Muscle of leg (tissue), 11 donors: ENCODE data around the gene EYS. TPM values are rescaled to one million over a fixed set of nuclear protein-coding genes. Genes with fewer than 3 reads are reported as not detected.

ENCODE experiments used
- DNase-seq: peaks from one replicate; pipeline ENCODE4 v3.0.0; 2013
- H3K27ac ChIP-seq: one replicate; pipeline ENCODE4 v1.5.1; 2013; ENCODE audit warnings: mild to moderate bottlenecking, low read length, control low read depth
- H3K27me3 ChIP-seq: one replicate; pipeline ENCODE4 v1.6.1; 2013; ENCODE audit warnings: low read length; ENCODE audit not compliant: control insufficient read depth, insufficient read depth
- H3K36me3 ChIP-seq: one replicate; pipeline ENCODE4 v1.6.1; 2013; ENCODE audit warnings: low read length; ENCODE audit not compliant: control insufficient read depth, insufficient read depth
- H3K4me1 ChIP-seq: one replicate; pipeline ENCODE4 v1.6.1; 2013; ENCODE audit warnings: low read length; ENCODE audit not compliant: control insufficient read depth, insufficient read depth
- H3K4me3 ChIP-seq: one replicate; pipeline ENCODE4 v1.5.1; 2013; ENCODE audit warnings: low read length, control low read depth
- H3K9me3 ChIP-seq: replicated peaks from 2 replicates; pipeline ENCODE4 v1.6.1; 2013; ENCODE audit warnings: low read depth, low read length; ENCODE audit not compliant: control insufficient read depth
- WGBS: methylation state at CpG from one replicate; pipeline ENCODE4 v1.1.5; 2013; ENCODE audit warnings: missing lambda C conversion rate; ENCODE audit not compliant: insufficient coverage; 5-methylcytosine and 5-hydroxymethylcytosine counted together
- polyA plus RNA-seq, 8 donors: library from polyadenylated mRNA; unstranded; fragments of 120-200 nt; gene quantifications; one replicate each; pipeline versions ENCODE4 v1.2.1 to v1.2.3, GENCODE V29; 2013; ENCODE audit warnings: inconsistent platforms in 1 of 8, low replicate concordance in 1 of 8; ENCODE audit not compliant: insufficient read length in 8 of 8, insufficient read depth in 1 of 8
- total RNA-seq: library from RNA; stranded (reverse); fragments of 120-200 nt; gene quantifications from one replicate; pipeline ENCODE4 v1.2.4, GENCODE V29; 2013

The EYS gene
- total and polyA plus RNA-seq, 9 donors, result 0.24 to 1.1 (median 0.66) TPM

GRCh38 chr6:63716169-63716568 is 1990.9 kb downstream of the EYS start:
- no peak overlapping the region for H3K27ac ChIP-seq
- 100% methylated on average over 1 of the region's 2 CpGs for WGBS
- H3K27me3 ChIP-seq, result no peaks in the 10 kb centered on the region
- peaks cover 22% of the 10 kb centered on the region for H3K36me3 ChIP-seq
- H3K4me3 ChIP-seq, result no peak overlapping the region
- H3K4me1 ChIP-seq, result no peaks in the 10 kb centered on the region
- H3K9me3 ChIP-seq, result no peaks in the 10 kb centered on the region
- DNase-seq, result no peak

GRCh38 chr6:63714091-63714490 is 1992.9 kb downstream of the EYS start:
- H3K4me1 ChIP-seq, result no peaks in the 10 kb centered on the region
- H3K27me3 ChIP-seq, result no peaks in the 10 kb centered on the region
- DNase-seq, result no peak
- peaks cover 28% of the 10 kb centered on the region for H3K36me3 ChIP-seq
- no peak overlapping the region for H3K27ac ChIP-seq
- no peak overlapping the region for H3K4me3 ChIP-seq
- H3K9me3 ChIP-seq, result no peaks in the 10 kb centered on the region

- no peak overlapping the region for H3K4me3 ChIP-seq
- no peak for DNase-seq
- peaks cover 30% of the 10 kb centered on the region for H3K36me3 ChIP-seq
- H3K9me3 ChIP-seq, result no peaks in the 10 kb centered on the region
- no peaks in the 10 kb centered on the region for H3K4me1 ChIP-seq
- H3K27me3 ChIP-seq, result no peaks in the 10 kb centered on the region
- H3K27ac ChIP-seq, result no peak overlapping the region
- 96% methylated on average over 6 of the region's 6 CpGs for WGBS
Observed at GRCh38 chr6:63713332-63713731, 1993.7 kb downstream of the EYS start.

- Histone ChIP-seq H3K4me3 (no peak overlapping the region), H3K4me1 (no peaks in the 10 kb centered on the region), H3K36me3 (peaks cover 37% of the 10 kb centered on the region), H3K27ac (no peak overlapping the region), H3K9me3 (no peaks in the 10 kb centered on the region), H3K27me3 (no peaks in the 10 kb centered on the region)
- DNase-seq, result no peak
Observed at GRCh38 chr6:63709148-63709547, 1997.9 kb downstream of the EYS start.

GRCh38 chr6:63708631-63709030 is 1998.4 kb downstream of the EYS start:
- H3K9me3 ChIP-seq, result no peaks in the 10 kb centered on the region
- H3K36me3 ChIP-seq, result peaks cover 39% of the 10 kb centered on the region
- H3K4me3 ChIP-seq, result no peak overlapping the region
- no peak overlapping the region for H3K27ac ChIP-seq
- WGBS, result no CpG with 5 or more reads among the region's 1 CpG
- no peaks in the 10 kb centered on the region for H3K4me1 ChIP-seq
- DNase-seq, result no peak
- no peaks in the 10 kb centered on the region for H3K27me3 ChIP-seq

GRCh38 chr6:63706630-63707029 is 2000.4 kb downstream of the EYS start:
- Histone ChIP-seq H3K36me3 (peaks cover 25% of the 10 kb centered on the region), H3K9me3 (no peaks in the 10 kb centered on the region), H3K27me3 (no peaks in the 10 kb centered on the region), H3K4me3 (no peak overlapping the region), H3K27ac (no peak overlapping the region), H3K4me1 (no peaks in the 10 kb centered on the region)
- WGBS, result 80% methylated on average over 1 of the region's 2 CpGs
- no peak for DNase-seq

- no peak overlapping the region for H3K4me3 ChIP-seq
- H3K36me3 ChIP-seq, result peaks cover 18% of the 10 kb centered on the region
- no peak overlapping the region for H3K27ac ChIP-seq
- DNase-seq, result no peak
- no peaks in the 10 kb centered on the region for H3K27me3 ChIP-seq
- H3K4me1 ChIP-seq, result no peaks in the 10 kb centered on the region
- no peaks in the 10 kb centered on the region for H3K9me3 ChIP-seq
- WGBS, result 100% methylated on average over 1 of the region's 2 CpGs
Observed at GRCh38 chr6:63705707-63706106, 2001.3 kb downstream of the EYS start.

- H3K36me3 ChIP-seq, result peaks cover 3% of the 10 kb centered on the region
Observed at GRCh38 chr6:63690221-63690620, 2016.8 kb downstream of the EYS start.

GRCh38 chr6:63689421-63689820 is 2017.6 kb downstream of the EYS start:
- Histone ChIP-seq H3K4me3 (no peak overlapping the region), H3K27ac (no peak overlapping the region), H3K36me3 (peaks cover 8% of the 10 kb centered on the region), H3K9me3 (no peaks in the 10 kb centered on the region), H3K27me3 (no peaks in the 10 kb centered on the region), H3K4me1 (no peaks in the 10 kb centered on the region)
- no CpG with 5 or more reads among the region's 2 CpGs for WGBS
- DNase-seq, result no peak

More at GRCh38 chr6:63690221-63690620, 2016.8 kb downstream of the EYS start:
- no peak overlapping the region for H3K4me3 ChIP-seq
- H3K27ac ChIP-seq, result no peak overlapping the region
- DNase-seq, result no peak
- no peaks in the 10 kb centered on the region for H3K9me3 ChIP-seq
- no peaks in the 10 kb centered on the region for H3K4me1 ChIP-seq
- no peaks in the 10 kb centered on the region for H3K27me3 ChIP-seq

- no peak overlapping the region for H3K27ac ChIP-seq
- H3K4me3 ChIP-seq, result no peak overlapping the region
- WGBS, result 80% methylated on average over 1 of the region's 4 CpGs
- no peaks in the 10 kb centered on the region for H3K27me3 ChIP-seq
- DNase-seq, result peak; percentile 39
- H3K9me3 ChIP-seq, result no peaks in the 10 kb centered on the region
- H3K4me1 ChIP-seq, result no peaks in the 10 kb centered on the region
- H3K36me3 ChIP-seq, result peaks cover 12% of the 10 kb centered on the region
Observed at GRCh38 chr6:63685446-63686379, 2021.3 kb downstream of the EYS start.
